OCI-LY3 (cell line): ENCODE measurements around the gene ABCC12.
A peak's percentile ranks its signal among the peaks of the same experiment; 100 is the strongest.

Source experiments
- H2AFZ ChIP-seq: fragments of 200-600, 300-600 bp; shearing (Covaris generic); 2 replicates; pipeline ENCODE4 v1.6.0; 2014; ENCODE audit warnings: antibody characterized with exemption, low read depth, low read length
- H3K27ac ChIP-seq: fragments of 200-600, 300-600 bp; sonication (generic); 2 replicates; pipeline ENCODE4 v1.5.1; 2014; ENCODE audit warnings: mild to moderate bottlenecking, low read length, moderate library complexity, mixed read lengths
- H3K27me3 ChIP-seq: fragments of 200-600, 300-600 bp; sonication (generic); 2 replicates; pipeline ENCODE4 v1.6.1; 2014; ENCODE audit warnings: low read depth, low read length, mixed read lengths
- H3K36me3 ChIP-seq: fragments of 200-600, 300-600 bp; sonication (generic); replicated peaks from 2 replicates; pipeline ENCODE3; 2014; ENCODE audit warnings: low read depth, low read length, mixed read lengths
- H3K4me1 ChIP-seq: fragments of 300-600, 200-600 bp; sonication (generic); 2 replicates; pipeline ENCODE4 v1.6.1; 2014; ENCODE audit warnings: low read length, mixed read lengths
- H3K4me2 ChIP-seq: fragments of 200-600, 300-600 bp; sonication (generic); 2 replicates; pipeline ENCODE4 v1.6.1; 2014; ENCODE audit warnings: low read length, mixed read lengths
- H3K4me3 ChIP-seq: fragments of 300-600, 200-600 bp; sonication (generic); 2 replicates; pipeline ENCODE4 v1.5.1; 2014; ENCODE audit warnings: antibody characterized with exemption, mild to moderate bottlenecking, low read length, moderate library complexity
- H3K79me2 ChIP-seq: fragments of 300-600, 200-600 bp; shearing (Covaris generic); 2 replicates; pipeline ENCODE4 v1.6.1; 2014; ENCODE audit warnings: mild to moderate bottlenecking, low read length, mixed read lengths
- H3K9ac ChIP-seq: fragments of 300-600, 200-600 bp; shearing (Covaris generic); 2 replicates; pipeline ENCODE4 v1.6.0; 2014; ENCODE audit warnings: mild to moderate bottlenecking, low read length, moderate library complexity
- H3K9me3 ChIP-seq: fragments of 200-600, 300-600 bp; shearing (Covaris generic); 2 replicates; pipeline ENCODE4 v1.6.1; 2014; ENCODE audit warnings: low read length, mixed read lengths; ENCODE audit not compliant: insufficient read depth
- H4K20me1 ChIP-seq: fragments of 200-600, 300-600 bp; sonication (generic); 2 replicates; pipeline ENCODE4 v1.6.1; 2016; ENCODE audit warnings: low read length, mixed read lengths; ENCODE audit not compliant: insufficient read depth
- CTCF ChIP-seq: fragments of 200-600, 300-600 bp; sonication (generic); IDR thresholded peaks from 2 replicates; pipeline ENCODE4 v1.5.1; 2014; ENCODE audit warnings: antibody characterized with exemption, low read length, low read depth
- EZH2phosphoT487 ChIP-seq: fragments of 200-600 bp; shearing (Covaris generic); IDR thresholded peaks from 2 replicates; pipeline ENCODE4 v1.6.1; 2018; ENCODE audit warnings: antibody characterized with exemption, mixed run types, low read depth

ABCC12 gene

GRCh38 chr16:48113471-48113870 lies 42.3 kb downstream of the ABCC12 start:
- Histone ChIP-seq H3K27ac (no peak overlapping the region), H3K9ac (no peak overlapping the region), H2AFZ (no peak overlapping the region), H3K9me3 (no peaks in the 10 kb centered on the region), H3K4me1 (no peaks in the 10 kb centered on the region), H3K79me2 (no peaks in the 10 kb centered on the region), H3K4me2 (no peak overlapping the region), H3K36me3 (no peaks in the 10 kb centered on the region), H3K4me3 (no peak overlapping the region), H3K27me3 (peaks cover 40% of the 10 kb centered on the region), H4K20me1 (no peaks in the 10 kb centered on the region)
- TF ChIP-seq CTCF (peak; percentile 20), EZH2phosphoT487 (no peak)

GRCh38 chr16:48113001-48113400 lies 42.8 kb downstream of the ABCC12 start:
- Histone ChIP-seq H3K36me3 (no peaks in the 10 kb centered on the region), H3K4me3 (no peak overlapping the region), H3K27me3 (peaks cover 43% of the 10 kb centered on the region), H3K9ac (no peak overlapping the region), H3K4me1 (no peaks in the 10 kb centered on the region), H4K20me1 (no peaks in the 10 kb centered on the region), H3K4me2 (no peak overlapping the region), H2AFZ (no peak overlapping the region), H3K9me3 (no peaks in the 10 kb centered on the region), H3K27ac (no peak overlapping the region), H3K79me2 (no peaks in the 10 kb centered on the region)
- no peak for TF ChIP-seq EZH2phosphoT487
- TF ChIP-seq CTCF: no peak

GRCh38 chr16:48112600-48112999 lies 43.2 kb downstream of the ABCC12 start:
- Histone ChIP-seq H3K4me1 (no peaks in the 10 kb centered on the region), H3K9ac (no peak overlapping the region), H3K4me3 (no peak overlapping the region), H3K9me3 (no peaks in the 10 kb centered on the region), H3K4me2 (no peak overlapping the region), H3K27ac (no peak overlapping the region), H4K20me1 (no peaks in the 10 kb centered on the region), H3K27me3 (peaks cover 43% of the 10 kb centered on the region), H3K79me2 (no peaks in the 10 kb centered on the region), H3K36me3 (no peaks in the 10 kb centered on the region), H2AFZ (no peak overlapping the region)
- TF ChIP-seq CTCF (no peak), EZH2phosphoT487 (no peak)

- no peaks in the 10 kb centered on the region for H3K36me3 ChIP-seq
- no peak overlapping the region for H3K4me3 ChIP-seq
- H2AFZ ChIP-seq: no peak overlapping the region
- no peaks in the 10 kb centered on the region for H4K20me1 ChIP-seq
- H3K4me2 ChIP-seq: no peak overlapping the region
- peaks cover 43% of the 10 kb centered on the region for H3K27me3 ChIP-seq
- H3K4me1 ChIP-seq: no peaks in the 10 kb centered on the region
- no peaks in the 10 kb centered on the region for H3K79me2 ChIP-seq
- no peak for TF ChIP-seq EZH2phosphoT487
- no peak for TF ChIP-seq CTCF
- no peak overlapping the region for H3K27ac ChIP-seq
- no peaks in the 10 kb centered on the region for H3K9me3 ChIP-seq
- H3K9ac ChIP-seq: no peak overlapping the region
These were observed 44.8 kb downstream of the ABCC12 start for GRCh38 chr16:48110982-48111381.
